ENCODE measurements around the gene PRKAG3.

GRCh38 chr2:218815649-218816048 is 16.0 kb downstream of the PRKAG3 start:
- TF ChIP-seq CTCF (IDR thresholded peaks at IDR 0.05) (no peak), POLR2A (IDR thresholded peaks at IDR 0.05) (no peak)
